Kidney (tissue), 14 donors: ENCODE measurements around the gene KIAA1671. TPM values are rescaled to one million over a fixed set of nuclear protein-coding genes. Genes with fewer than 3 reads are reported as not detected.

Source experiments
- DNase-seq, 5 donors: peaks; one replicate each; pipeline ENCODE4 v3.0.0-alpha.2; 2013 to 2020
- FAIRE-seq: peaks from 2 replicates; lab custom pipeline; 2012; peaks lifted over from hg19 to GRCh38; lab: Jason Lieb, UNC
- H3K27ac ChIP-seq, 2 donors: one replicate each; pipeline ENCODE4 v1.7.0; 2013; ENCODE audit warnings: low read depth in 2 of 2, low read length in 2 of 2, inconsistent platforms in 1 of 2
- H3K27me3 ChIP-seq: one replicate; pipeline ENCODE4 v1.7.1; 2013; ENCODE audit warnings: low read length, inconsistent platforms; ENCODE audit not compliant: control insufficient read depth, insufficient read depth
- H3K36me3 ChIP-seq, 3 donors: one replicate each; pipeline versions ENCODE4 v1.7.0 to v1.7.1; 2013; ENCODE audit warnings: low read length in 3 of 3, control low read depth in 1 of 3, inconsistent platforms in 1 of 3; ENCODE audit not compliant: insufficient read depth in 3 of 3, control insufficient read depth in 2 of 3
- H3K4me1 ChIP-seq, 3 donors: one replicate each; pipeline versions ENCODE4 v1.7.0 to v1.7.1; 2013; ENCODE audit warnings: low read length in 3 of 3, inconsistent platforms in 1 of 3, low read depth in 1 of 3; ENCODE audit not compliant: control insufficient read depth in 2 of 3, insufficient read depth in 2 of 3
- H3K4me3 ChIP-seq, 3 donors: one replicate each; pipeline versions ENCODE4 v1.7.0 to v1.8.1; 2013; ENCODE audit warnings: low read length in 3 of 3, control low read depth in 1 of 3, inconsistent platforms in 1 of 3
- H3K9ac ChIP-seq, 3 donors: one replicate each; pipeline versions ENCODE4 v1.7.0 to v1.7.1; 2013; ENCODE audit warnings: low read length in 3 of 3, control low read depth in 1 of 3, inconsistent platforms in 1 of 3
- H3K9me3 ChIP-seq, 3 donors: one replicate each; pipeline versions ENCODE4 v1.7.0 to v1.7.1; 2013; ENCODE audit warnings: low read length in 3 of 3, control low read depth in 1 of 3, inconsistent platforms in 1 of 3; ENCODE audit not compliant: control insufficient read depth in 2 of 3, insufficient read depth in 1 of 3
- intact Hi-C: fragments of 100-400 bp; cut with DNase I; formaldehyde crosslinking; loops from one replicate; pipeline ENCODE4 v1.11.1; 2022
- polyA plus RNA-seq: library from polyadenylated mRNA; stranded (reverse); fragments of 350-450 nt; fragmentation: Illumina TruSeq; extraction: RNeasy Lipid Tissue Mini Kit (QIAGEN cat#74804); gene quantifications from one replicate; pipeline ENCODE4 v1.2.3, GENCODE V29; 2014; ENCODE audit warnings: low read depth, low replicate concordance; ENCODE audit not compliant: insufficient read depth
- total RNA-seq: library from RNA; stranded (reverse); fragmentation: NEBNext Ultra II Directional; extraction: Animal tissue kit (Norgen Biotek cat#: 25700); gene quantifications from one replicate; pipeline ENCODE4 v1.2.1, GENCODE V29; 2021
- TF ChIP-seq, protein P1 (sequence below): IDR thresholded peaks from 3 replicates; pipeline ENCODE4 v1.5.1; 2012; ENCODE audit warnings: mild to moderate bottlenecking, moderate library complexity, borderline replicate concordance; ENCODE audit not compliant: insufficient read depth; ENCODE audit errors: extremely low read depth
- donor health status: control.
- donor health status: control.
- donor health status: control.
- donor health status: control.
- donor health status: control.
- donor health status: DM: yes; HTN: yes; CAD: no.
- donor health status: Normal renal cell carcinoma (clear cell type).

Gene KIAA1671
- total and polyA plus RNA-seq, 2 donors from 2014 or later: 7.3 to 65.2 TPM

DNA sequence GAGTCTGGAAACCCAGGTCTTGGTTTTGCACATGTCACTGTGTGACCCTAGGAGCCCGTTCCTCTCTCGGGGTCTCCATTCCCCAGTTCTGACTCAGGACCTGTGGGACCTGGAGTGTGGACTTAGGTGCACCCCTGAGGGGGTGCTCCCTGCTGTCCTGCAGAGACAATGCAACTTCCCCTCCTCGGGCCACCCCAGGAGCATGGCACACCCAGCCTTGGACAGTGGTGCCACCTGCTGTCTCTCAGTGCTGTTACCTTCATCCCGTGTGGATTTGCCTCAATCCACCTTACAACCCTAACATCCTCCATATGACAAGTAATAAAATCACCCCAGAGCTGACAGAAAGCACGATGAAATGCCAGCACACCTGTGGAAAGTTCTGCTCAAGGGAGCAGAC is 219.6 kb downstream of the KIAA1671 start:
- peaks cover 0 to 35% (median 28%) of the 10 kb centered on the region in 3 donors for H3K36me3 ChIP-seq
- H3K27ac ChIP-seq: no peak overlapping the region
- no peak overlapping the region for H3K9ac ChIP-seq
- DNase-seq (no peak), FAIRE-seq (no peak)
- H3K27me3 ChIP-seq: no peaks in the 10 kb centered on the region
- no peaks in the 10 kb centered on the region for H3K9me3 ChIP-seq
- TF ChIP-seq, protein P1, sequence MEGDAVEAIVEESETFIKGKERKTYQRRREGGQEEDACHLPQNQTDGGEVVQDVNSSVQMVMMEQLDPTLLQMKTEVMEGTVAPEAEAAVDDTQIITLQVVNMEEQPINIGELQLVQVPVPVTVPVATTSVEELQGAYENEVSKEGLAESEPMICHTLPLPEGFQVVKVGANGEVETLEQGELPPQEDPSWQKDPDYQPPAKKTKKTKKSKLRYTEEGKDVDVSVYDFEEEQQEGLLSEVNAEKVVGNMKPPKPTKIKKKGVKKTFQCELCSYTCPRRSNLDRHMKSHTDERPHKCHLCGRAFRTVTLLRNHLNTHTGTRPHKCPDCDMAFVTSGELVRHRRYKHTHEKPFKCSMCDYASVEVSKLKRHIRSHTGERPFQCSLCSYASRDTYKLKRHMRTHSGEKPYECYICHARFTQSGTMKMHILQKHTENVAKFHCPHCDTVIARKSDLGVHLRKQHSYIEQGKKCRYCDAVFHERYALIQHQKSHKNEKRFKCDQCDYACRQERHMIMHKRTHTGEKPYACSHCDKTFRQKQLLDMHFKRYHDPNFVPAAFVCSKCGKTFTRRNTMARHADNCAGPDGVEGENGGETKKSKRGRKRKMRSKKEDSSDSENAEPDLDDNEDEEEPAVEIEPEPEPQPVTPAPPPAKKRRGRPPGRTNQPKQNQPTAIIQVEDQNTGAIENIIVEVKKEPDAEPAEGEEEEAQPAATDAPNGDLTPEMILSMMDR: peak; percentile 41
- intact Hi-C loops: no loop called here
- no peak overlapping the region for H3K4me3 ChIP-seq
- no peaks in the 10 kb centered on the region for H3K4me1 ChIP-seq

DNA sequence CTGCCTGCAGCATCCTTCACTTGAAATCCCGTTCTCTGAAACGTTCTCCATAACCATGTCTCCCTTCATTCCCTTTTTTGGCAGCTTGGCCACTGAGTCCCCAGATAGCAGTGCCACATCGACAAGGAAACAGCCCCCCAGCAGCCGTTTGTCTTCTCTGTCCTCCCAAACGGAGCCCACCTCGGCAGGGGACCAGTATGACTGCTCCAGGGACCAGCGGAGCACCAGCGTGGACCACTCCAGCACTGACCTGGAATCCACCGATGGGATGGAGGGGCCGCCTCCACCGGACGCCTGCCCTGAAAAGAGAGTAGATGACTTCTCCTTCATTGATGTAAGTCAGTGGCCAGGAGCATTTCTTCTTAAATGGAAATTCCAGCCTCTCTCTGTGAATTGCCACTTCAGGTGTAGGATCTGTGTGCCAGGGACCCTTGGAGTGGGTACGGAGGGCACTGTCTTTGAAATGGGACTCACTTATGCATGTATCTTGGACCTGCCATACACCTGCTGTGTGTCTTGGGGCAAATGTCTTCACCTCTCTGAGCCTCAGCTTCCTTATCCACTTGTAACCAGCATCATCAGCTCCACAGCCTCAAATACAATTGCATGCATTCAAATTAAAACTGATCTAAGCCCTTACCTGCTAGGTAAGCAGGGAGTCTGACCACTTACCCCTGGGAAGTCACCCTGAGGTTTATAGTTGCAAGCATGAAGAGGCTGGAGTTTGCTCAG is 221.8 kb downstream of the KIAA1671 start:
- no peak overlapping the region for H3K4me3 ChIP-seq
- no peaks in the 10 kb centered on the region for H3K4me1 ChIP-seq
- no peak overlapping the region for H3K27ac ChIP-seq
- peaks cover 0 to 41% (median 28%) of the 10 kb centered on the region in 3 donors for H3K36me3 ChIP-seq
- TF ChIP-seq, protein P1: no peak
- FAIRE-seq (no peak), DNase-seq (no peak)
- no peaks in the 10 kb centered on the region for H3K9me3 ChIP-seq
- H3K27me3 ChIP-seq: no peaks in the 10 kb centered on the region
- intact Hi-C loops: no loop called here
- H3K9ac ChIP-seq: no peak overlapping the region

DNA sequence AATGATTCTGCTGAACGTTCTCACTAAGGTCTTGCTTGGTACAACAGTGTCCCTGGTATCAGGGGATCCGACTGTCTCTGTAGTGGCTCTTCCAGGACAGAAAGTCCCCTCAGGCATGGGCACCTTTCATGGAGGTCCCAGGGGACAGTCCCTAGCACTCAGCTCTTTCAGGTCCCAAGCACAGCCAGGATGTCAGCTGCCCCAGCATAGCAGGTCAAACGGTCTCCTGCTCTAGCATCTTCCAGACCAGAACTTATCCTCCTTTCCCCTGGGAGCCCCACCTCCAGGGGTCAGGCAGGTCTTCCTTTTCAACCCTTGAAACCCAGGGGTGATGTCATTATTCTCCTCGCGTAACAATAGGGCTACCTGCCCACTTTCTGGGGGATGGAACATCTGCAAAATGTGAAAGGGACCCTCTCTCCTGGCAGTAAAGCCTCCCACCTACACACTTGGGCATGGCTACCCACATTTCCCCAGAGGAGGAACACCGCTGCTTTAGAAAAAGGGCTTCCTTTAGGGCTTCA is 222.4 kb downstream of the KIAA1671 start:
- Histone ChIP-seq H3K4me3 (no peak overlapping the region), H3K9ac (no peak overlapping the region), H3K27me3 (no peaks in the 10 kb centered on the region), H3K27ac (no peak overlapping the region), H3K9me3 (no peaks in the 10 kb centered on the region), H3K36me3 (peaks cover 0 to 48% (median 28%) of the 10 kb centered on the region in 3 donors), H3K4me1 (no peaks in the 10 kb centered on the region)
- FAIRE-seq: no peak
- no peak for DNase-seq
- intact Hi-C loops: no loop called here
- TF ChIP-seq, protein P1: no peak
